Panc1 (cell line): ENCODE measurements around the gene IL2RA.

ENCODE experiments used
- CTCF ChIP-seq: fragments of 450-650 bp; IDR thresholded peaks from 2 replicates; pipeline ENCODE4 v1.5.1; 2017; ENCODE audit warnings: mild to moderate bottlenecking
- POLR2AphosphoS5 ChIP-seq: IDR thresholded peaks from 2 replicates; pipeline ENCODE4 v1.6.1; 2012; ENCODE audit warnings: mild to moderate bottlenecking, low read depth, low read length, moderate library complexity
- REST ChIP-seq, 2 experiments: IDR thresholded peaks; 2 replicates each; pipeline ENCODE4 v1.6.1; 2011 to 2012; ENCODE audit warnings: low read depth in 2 of 2, control low read depth in 1 of 2, low read length in 1 of 2, mild to moderate bottlenecking in 1 of 2, moderate library complexity in 1 of 2; ENCODE audit not compliant: insufficient read depth in 1 of 2

- no peak for TF ChIP-seq CTCF
- no peak for TF ChIP-seq REST (IDR thresholded peaks at IDR 0.05; ENCODE audit: insufficient read depth in 1 of 2, low read depth in 2 of 2, low read length in 1 of 2)
- no peak for TF ChIP-seq POLR2AphosphoS5
These were observed 16.8 kb downstream of the IL2RA start for GRCh38 chr10:6045314-6045848.
